Umbilical cord (tissue), 2 donors: ENCODE results near the gene SLC19A2. TPM values are rescaled to one million over a fixed set of nuclear protein-coding genes. Genes with fewer than 3 reads are reported as not detected.

Experiments used
- DNase-seq: peaks from one replicate; pipeline ENCODE4 v3.0.0-alpha.2; 2015; ENCODE audit warnings: low spot score
- total RNA-seq: library from RNA; depleted of rRNA; stranded (reverse); fragments of >200 nt; gene quantifications from one replicate; pipeline ENCODE4 v1.2.3, GENCODE V29; 2014; ENCODE audit warnings: low replicate concordance; ENCODE audit not compliant: insufficient read depth

Gene SLC19A2
- total RNA-seq, 1 donor from 2014 or later: 19.5 TPM

DNA sequence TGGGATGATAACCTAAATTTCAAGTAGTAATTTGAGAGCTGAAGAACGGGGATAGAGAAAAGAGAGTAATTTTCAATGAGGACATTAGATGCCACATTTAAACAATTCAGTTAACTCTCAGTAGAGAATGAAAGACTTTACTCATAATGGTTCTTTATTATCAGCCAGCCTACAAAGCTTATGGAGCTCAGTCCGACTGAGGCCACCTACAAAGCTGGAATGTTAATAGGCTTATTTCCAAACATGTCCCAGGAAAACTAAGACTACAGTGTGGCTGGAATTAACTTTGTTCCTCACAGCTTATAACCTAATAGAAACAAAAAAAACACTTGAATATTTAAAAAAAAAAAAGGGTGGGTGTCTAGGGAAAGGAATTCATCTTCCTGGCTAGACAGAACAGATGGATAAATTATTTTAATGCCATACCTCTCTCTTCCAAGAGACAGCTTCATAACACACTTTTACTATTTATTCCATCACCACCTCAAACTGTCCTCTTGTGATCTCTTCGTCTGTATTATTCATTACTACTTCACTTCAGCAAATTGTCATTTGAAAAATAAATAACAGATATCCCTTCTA, 9.8 kb downstream of the SLC19A2 start:
- DNase-seq: no peak

DNA sequence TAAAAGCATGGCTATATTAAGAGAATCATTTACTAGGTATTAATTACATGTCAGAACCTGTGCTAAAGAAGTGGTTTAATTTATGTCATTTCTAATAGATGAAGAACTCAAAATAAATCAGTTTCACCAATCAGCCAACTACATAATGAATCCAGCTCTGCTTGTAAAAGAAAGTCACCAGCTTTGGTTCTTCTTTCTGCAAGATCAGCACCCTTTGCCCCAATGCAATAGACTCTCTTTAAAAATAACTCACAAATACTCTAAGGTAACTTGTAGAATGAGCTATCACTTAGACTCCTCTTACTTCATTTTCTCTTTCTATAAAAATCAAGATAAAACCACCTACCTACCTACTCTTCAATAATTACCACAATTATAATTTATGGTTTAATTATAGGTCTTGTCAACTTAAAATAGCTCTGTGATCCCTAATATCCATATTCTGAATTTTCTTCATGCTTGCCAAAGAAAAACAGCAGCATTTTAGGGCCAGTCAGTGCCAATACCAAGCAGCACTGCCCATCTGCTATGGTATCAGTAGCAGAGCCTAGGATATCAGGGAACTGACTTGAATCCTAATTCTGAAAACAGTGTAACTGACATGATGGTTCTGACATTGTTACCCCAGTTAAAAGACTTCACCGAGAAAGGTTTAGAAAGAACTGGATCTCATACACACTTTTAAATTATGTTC, 11.3 kb downstream of the SLC19A2 start:
- DNase-seq: no peak

DNA sequence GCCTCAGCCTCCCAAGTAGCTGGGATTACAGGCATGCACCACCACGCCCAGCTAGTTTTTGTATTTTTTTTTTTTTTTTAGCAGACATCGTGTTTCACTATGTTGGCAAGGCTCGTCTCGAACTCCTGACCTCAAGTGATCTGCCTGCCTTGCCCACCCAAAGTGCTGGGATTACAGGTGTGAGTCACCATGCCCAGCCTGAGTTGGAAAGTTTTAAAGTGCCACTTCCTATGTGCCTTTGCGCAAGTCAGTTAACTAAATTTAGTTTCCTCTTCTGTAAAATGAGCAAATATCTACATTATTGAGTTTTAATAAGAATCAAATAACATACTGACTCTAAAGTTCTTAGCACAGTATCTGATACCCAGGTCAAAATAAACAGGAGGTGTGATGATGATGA, 12.4 kb downstream of the SLC19A2 start:
- DNase-seq: no peak

DNA sequence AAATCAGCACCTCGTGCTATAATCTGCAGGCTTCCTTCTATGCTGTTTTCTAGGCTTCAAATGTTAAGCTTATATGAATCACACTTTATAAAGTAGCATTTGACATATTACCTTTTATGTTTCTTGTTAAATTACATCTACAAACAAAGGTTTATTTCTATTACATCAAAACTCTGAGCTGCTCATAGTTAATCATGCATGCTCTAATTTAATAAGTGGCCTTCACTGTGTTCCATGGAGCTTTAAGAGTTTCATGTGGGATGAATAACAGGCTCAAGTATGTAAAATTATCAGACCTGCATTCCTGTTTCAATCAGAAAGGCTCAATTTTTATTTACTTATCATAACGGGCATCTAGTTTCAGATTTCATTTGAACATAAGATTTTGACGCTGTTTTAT, 13.0 kb downstream of the SLC19A2 start:
- no peak for DNase-seq

DNA sequence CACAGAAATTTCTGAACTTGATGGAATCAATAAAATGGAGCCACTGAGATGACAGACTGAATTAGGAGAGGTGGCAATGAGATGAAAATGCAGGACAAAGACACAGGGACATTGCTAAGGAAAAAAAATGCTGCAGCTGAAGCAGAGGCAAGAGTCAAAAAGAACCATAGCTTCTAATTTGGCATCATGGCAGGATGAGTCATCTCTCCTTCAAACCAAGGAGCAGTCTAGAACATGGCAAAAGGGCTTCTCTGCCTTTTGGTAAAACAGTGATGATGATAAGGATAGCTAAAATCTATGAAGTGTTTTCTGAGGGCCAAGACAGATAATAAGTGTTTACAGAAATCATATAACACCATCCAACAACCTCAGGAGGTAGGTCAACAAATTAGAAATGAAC, 16.8 kb downstream of the SLC19A2 start:
- no peak for DNase-seq

DNA sequence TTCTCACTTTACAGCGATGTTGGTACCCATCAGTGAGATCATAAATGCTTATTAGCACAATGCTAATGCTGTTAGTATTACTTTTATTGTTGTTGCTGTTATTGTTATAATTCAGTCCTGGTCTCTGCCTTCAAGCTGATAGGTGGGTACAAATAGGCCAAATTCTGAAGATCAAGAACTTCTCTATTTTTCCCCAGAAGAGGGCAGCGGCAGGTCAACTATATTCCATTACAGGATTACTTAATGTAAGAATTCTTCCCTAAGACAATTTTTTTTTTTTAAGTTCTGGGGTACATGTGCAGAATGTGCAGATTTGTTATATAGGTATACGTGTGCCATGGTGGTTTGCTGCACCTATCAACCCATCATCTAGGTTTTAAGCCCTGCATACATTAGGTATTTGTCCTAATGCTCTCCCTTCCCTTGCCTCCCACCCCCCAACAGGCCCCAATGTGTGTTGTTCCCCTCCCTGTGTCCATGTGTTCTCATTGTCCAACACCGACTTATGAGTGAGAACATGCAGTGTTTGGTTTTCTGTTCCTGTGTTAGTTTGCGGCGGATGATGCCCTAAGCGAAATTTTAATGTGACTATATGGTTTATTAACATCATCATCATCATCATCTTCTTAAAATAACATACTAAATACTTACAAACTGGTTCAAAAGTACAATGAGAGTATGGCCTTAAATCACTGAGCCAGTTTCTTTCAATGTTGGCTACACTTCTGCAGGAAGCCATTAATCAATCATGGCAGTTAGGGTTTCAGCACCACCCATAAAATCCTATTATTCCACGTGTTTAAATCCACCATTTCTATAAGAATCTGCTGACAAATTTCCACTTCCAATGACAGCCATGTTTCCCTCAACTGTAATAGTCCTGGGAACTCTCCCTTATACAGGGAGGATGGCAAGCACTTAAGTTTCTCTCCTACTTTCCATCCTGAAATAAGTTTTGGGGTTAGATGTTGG, 19.2 kb downstream of the SLC19A2 start:
- DNase-seq: peak; percentile 43

DNA sequence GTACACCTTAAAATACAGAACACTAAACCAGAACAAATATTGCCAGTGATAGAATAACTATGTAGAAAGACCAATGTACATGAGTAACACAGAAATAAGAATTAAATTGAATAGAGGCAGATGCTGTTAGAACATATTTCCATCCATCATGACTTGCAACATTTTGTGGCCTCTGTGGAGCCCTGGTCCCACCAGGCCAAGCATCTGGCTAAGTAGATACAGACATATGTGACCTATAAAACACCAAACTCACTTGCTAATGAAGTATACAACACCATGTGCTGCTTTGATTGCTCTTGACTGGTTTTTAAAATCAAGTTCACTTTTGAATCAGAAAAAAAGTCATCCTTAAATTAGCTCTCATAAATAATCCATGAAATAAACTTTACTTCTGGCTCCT, 20.5 kb downstream of the SLC19A2 start:
- no peak for DNase-seq

DNA sequence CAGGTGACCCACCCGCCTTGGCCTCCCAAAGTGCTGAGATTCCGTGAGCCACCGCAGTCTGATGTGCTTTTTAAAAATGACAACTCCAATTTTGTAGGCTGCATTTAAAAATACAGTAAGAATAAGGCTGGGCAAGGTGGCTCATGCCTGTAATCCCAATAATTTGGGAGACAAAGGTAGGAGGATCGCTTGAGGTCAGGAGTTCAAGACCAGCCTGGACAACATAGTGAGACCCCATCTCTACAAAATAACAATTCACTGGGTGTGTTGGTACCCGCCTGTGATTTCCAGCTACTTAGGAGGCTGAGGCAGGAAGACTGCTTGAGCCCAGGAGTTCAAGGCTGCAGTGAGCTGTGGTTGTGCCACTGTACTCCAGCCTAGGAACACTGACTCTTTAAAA, 23.4 kb downstream of the SLC19A2 start:
- DNase-seq: no peak

DNA sequence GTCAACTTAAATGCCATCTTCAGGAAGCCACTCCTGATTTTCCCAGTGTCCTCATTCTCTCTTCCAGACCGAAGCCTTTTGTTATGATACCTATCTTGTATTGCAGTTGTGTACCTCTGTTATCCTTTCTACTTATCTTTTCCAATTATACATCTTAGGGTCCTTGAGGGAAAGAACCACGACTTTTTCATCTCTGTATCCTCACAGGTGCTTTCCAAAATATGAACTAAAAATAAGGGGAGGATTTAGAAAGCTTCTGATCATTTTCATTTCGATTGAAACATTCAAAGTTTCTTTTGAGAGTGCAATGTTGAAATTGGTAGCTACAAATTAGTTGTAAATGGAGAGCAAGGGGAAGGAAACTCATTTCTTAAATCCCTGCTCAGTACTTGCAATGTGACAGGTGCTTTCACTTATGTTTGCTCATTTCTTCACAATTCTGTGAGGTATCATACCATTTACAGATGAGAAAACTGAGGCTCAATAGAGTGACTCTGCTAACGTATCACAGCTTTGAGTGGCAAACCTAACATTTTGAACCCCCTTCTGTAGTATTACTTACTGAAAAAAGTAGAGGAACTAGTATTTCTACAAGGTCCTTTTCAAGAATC, 24.2 kb downstream of the SLC19A2 start:
- no peak for DNase-seq

DNA sequence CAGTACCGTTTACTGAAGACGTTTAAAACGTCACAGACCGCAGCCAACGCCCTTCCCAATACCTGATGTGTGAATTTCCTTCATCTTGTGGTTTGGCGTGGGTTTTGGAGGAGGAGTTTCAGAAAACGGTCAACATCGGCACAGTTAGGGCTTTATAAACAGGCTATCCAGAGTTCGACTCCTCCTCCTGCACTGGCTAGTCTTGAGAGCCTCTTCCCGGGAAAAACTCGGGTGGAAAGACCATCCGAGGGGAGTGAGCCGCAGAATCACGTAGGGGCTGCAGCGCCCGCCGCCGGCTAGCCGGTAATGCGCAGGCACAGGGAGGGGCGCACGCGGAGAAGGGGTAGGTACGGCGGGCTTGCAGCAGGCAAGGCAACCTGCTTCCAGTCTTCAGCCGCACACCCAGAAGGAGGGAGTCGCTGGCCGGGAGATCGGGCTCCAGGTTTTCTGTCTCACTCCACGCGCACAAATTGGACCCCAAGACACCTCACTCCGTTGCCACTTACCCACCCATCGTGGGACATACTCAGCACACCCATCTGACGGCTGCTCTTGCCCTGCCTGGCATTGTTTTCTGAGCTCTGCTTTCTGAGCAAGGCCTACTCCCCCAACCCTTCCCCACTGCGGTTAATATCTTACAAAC, 25.4 kb downstream of the SLC19A2 start:
- DNase-seq: no peak

DNA sequence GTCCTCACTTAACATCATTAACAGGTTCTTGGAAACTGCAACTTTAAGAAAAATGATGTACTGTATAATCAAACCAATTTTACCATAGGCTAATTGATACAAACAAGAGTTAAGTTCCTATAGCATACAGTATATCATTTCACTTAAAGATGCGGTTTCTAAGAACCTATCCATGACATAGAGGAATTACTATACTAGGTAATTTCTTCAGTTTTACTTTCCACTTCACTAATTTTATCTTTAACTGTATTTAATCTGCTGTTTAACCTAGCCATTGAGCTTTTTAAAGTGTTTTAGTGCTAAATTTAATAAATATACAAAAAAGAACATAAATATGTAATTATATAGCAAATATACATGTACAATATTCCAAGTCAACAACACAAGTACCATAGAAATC, 28.3 kb downstream of the SLC19A2 start:
- DNase-seq: no peak

DNA sequence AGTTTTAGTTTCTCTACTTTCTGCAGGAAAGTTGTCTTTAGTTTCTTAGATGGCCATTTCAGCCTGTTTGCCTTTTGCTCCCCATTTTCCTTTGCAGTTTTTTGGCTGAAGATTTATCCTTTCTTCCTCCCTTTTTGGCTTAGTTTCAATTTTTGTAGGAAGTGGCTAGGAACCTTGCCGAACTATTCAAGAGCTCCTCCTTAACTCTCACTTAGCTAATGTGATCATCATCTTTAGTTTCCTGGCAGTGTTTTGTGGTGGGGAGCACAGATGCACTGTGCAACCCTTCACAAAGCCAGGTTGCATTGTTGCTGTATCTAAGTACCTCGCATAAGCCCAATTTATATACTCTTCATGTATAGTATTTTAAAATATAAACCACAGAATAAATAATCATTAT, 29.7 kb downstream of the SLC19A2 start:
- no peak for DNase-seq

DNA sequence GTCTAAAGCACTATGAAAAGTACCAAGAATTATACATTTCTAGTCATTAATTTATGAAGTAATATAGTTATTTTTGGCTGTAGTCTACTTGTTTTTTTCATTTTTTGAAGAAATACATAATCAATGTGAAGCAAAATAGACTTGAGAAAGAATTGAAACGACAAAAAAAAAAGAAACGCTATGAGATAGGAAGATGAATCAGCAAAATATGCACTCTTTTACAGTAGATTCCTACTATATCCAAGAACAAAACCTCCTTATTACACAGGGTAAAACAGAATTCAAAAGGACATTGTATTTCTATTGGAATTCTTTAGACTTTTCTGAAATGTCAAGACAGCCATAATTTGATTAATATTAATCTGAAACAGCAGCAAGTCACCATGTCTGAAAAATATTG, 32.8 kb downstream of the SLC19A2 start:
- no peak for DNase-seq

DNA sequence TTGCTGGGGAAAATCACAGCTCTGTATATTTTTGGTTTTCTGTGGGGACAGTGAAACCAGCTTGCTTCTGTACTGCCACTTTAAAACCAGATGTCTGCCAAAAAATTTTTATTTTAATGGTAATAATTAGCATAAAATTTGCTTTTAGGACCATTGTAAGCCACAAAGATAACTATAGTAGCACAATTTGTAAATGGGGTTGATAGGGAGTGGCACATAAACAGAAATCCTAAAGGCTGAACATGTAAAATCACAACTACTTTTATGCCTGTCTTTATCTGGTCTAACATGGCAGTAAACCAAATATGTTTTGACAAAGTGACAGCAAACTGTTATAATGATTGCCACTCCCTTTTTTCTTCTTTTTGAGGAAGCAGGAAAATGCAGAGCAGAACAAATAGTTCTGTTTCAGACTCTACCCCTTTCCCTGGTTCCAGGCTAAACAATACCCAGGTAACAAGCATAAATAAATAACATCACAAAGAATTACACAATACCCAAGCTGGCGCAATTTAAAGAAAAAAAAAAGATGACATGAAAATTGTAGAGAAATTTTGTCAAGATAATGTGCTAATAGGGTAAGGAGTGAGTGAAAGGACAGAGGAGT, 34.4 kb downstream of the SLC19A2 start:
- DNase-seq: no peak

DNA sequence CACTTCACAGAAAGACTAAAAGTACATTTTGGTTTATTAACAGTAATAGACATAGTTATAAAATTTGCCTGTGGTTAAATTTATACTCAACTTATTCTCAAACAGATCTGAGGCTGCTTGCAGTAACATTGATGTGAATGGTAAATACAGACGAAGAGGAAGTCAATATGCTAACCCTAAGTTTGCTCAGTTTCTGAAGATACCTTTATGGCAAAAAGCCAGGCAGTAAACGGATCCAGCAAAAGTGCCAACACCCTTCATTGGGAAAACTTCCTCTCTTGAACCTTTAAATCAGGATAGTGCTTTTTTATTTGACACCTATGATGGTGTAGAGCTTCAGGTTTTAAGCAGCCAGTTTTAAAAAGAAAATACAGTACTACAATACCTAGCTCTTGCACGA, 41.8 kb downstream of the SLC19A2 start:
- no peak for DNase-seq

DNA sequence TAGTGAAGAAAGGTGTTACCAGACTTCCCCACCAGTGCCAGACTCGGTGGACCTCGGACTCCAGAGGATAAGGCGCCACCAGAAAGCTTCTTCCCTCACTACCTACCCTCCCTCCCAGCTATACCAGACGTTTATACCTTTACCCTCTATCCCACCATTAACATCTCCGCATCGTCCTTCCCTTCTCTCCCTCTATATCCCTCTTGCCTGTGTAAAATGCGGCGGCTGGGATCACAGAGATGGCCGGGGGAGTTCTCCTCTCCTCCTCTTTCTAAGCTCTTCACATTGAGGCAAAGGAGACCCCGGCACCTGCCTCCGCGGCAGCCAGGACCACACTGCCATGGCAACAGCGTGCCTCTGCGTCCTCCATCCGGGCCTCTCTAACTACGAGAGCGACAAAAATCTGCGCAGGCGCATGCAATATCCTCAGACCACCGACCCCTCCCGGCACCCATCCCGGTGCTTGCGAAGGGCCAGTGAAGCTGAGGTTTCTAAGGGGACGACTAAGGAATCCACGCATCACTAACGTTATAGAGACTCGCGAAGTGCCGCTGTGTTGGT, 58.6 kb downstream of the SLC19A2 start, which contains the start of gene CCDC181:
Gene CCDC181 (minus strand): TSS at position 394 of the 561 bp plus-strand sequence. CDS start 2,547 bp downstream, outside the sequence.
- DNase-seq: peak; percentile 73

DNA sequence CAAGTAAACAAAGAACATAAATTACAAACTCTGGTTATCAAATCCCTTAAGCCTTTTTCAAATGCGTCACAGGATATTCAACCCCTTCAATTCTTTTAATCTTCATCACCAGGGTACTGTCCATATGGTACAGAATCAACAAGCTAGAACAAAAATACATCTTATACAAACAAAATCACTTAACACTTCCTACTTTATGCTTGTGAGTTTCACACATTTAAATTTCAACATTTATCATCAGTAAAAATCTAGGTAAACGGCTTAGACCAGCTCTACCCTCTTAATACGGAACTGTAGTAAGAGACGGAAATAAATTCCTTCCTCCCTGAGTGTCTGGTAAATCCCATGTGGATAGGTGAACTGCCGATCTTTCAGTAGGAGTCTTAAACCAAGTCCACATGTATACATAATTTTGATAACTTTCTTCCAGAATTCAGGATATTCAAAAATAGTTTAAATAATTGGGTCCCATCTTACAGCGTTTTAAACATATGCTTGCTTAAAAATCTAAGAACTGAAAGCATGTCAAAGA, 59.5 kb downstream of the SLC19A2 start:
- no peak for DNase-seq

DNA sequence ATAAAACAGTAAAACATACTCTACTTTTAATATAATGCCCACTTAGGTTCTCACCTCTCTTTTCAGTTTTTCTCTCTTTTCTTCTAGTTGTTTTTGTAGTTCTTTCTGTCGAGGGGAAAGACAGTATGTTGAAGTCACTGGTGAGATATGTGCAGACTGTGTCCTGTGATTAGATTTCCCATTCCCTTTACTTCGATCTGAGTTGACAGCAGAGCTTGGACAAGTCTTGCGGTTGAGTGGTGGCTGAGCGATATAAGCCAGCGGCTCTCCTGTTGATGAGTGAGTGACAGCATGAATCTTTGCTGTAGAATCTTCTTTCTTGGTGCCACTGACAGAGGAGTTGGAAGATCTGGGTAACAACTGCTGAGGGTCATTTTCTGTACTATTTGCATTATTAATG, 64.4 kb downstream of the SLC19A2 start:
- no peak for DNase-seq

DNA sequence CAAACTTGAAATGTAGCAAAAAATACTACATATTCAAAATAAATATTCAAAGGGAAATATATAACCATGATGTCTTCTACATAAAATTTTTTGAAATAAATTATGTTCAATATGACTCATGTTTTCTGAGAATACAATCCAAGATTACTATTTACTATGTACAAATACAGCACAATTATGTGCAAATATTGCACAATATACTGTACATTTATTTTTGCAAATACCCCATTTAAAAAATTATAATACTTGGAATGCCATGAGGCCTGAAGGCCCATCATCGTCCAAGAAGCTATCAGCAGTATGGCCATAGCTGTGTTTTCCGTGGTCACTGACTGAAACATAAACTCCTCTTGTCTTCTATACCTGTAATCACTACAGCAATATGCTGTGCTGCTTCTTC, 70.8 kb downstream of the SLC19A2 start:
- no peak for DNase-seq
